NCI-H146 (cell line): ENCODE results near the gene RXFP3.
"Not testable (repeated sequence)": the region's sequence is repeated elsewhere in the genome, so short reads cannot be mapped to it uniquely, and the experiment has no call there.

Experiments used
- DNase-seq: peaks from one replicate; lab custom pipeline; 2025; lab: John Stamatoyannopoulos, UW

RXFP3 gene

DNA sequence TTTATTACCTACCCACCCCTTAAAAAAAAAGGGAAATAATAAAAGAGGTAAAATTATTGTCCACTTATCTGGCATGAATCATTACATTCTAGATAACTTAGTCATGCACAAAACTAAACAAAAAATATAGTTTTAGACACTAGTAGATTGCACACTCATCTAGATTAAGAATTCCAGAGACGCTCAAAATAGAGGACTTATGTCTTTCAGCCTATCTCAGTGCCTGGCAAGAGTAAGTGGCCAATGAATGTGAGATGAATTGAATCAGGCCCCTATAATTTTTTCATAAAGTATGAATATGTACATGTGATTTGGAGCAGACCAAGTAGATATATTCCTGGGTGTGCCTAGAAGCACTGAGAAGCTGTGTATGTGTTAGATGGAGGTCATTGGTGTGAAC lies 2.0 kb upstream of the RXFP3 start:
- DNase-seq, result no peak

DNA sequence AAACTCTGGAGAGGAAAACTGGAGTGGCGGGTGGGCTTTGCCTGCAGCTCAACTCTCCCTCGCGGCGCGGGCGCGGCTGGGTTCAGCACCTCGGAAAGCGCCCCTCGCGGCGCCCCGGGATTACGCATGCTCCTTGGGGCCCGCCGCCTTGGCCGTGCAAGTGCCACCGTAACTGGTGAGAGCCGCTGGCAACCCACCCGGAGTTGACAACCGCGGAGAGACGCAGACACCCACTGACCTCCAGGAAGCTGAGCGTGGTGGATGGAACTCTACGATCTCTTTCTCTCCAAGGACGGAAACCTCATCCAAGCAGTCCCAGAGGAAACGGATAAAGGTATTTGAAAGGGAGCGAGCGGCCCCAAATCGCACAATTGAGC lies 194 bp upstream of the RXFP3 start:
- DNase-seq, result no peak

DNA sequence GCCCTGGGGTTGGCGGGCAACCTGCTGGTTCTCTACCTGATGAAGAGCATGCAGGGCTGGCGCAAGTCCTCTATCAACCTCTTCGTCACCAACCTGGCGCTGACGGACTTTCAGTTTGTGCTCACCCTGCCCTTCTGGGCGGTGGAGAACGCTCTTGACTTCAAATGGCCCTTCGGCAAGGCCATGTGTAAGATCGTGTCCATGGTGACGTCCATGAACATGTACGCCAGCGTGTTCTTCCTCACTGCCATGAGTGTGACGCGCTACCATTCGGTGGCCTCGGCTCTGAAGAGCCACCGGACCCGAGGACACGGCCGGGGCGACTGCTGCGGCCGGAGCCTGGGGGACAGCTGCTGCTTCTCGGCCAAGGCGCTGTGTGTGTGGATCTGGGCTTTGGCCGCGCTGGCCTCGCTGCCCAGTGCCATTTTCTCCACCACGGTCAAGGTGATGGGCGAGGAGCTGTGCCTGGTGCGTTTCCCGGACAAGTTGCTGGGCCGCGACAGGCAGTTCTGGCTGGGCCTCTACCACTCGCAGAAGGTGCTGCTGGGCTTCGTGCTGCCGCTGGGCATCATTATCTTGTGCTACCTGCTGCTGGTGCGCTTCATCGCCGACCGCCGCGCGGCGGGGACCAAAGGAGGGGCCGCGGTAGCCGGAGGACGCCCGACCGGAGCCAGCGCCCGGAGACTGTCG lies 976 bp downstream of the RXFP3 start:
- DNase-seq, result no peak

DNA sequence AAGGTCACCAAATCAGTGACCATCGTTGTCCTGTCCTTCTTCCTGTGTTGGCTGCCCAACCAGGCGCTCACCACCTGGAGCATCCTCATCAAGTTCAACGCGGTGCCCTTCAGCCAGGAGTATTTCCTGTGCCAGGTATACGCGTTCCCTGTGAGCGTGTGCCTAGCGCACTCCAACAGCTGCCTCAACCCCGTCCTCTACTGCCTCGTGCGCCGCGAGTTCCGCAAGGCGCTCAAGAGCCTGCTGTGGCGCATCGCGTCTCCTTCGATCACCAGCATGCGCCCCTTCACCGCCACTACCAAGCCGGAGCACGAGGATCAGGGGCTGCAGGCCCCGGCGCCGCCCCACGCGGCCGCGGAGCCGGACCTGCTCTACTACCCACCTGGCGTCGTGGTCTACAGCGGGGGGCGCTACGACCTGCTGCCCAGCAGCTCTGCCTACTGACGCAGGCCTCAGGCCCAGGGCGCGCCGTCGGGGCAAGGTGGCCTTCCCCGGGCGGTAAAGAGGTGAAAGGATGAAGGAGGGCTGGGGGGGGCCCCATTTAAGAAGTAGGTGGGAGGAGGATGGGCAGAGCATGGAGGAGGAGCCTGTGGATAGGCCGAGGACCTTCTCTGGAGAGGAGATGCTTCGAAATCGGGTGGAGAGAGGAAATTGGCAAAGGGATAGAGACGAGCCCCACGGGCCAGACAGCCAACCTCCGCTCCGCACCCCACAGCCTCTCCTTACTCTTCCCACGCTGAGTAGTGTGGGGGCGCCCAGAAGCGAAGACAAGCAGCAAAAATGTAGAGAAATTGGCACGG lies 1.7 kb downstream of the RXFP3 start:
- no peak for DNase-seq

DNA sequence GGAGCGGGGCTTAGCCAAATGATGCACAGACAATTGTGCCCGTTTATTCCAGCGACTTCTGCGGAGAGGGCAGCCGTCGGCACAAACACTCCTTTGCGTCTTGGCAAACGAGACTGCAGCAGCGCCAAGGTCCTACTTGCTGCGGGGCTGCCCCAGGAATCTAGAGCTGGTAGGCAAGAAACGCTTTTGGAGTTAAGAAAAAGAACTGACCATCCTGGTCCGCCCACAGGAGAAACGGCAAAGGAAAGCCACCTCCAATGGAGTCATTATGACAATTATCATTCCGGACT lies 2.3 kb downstream of the RXFP3 start:
- no peak for DNase-seq

DNA sequence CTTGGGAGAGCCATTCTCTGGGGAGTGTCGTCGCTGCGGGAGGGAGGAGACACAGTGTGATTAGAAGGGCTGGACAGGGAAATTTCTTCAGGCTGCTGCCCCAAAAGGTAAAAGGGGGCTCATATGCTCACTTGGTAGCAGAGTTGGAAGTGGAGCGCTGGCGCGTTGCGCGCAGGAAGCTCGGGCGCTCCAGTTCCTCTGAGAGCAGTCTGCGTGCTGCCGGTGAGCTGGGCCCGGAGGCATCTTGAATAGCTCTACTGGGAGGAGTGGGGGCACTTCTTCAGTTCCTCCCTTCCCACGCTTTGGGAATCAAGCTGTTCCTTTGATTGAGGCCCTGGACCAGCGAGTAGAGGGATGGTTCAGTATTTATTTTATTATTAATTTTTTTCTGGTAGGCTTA lies 2.7 kb downstream of the RXFP3 start:
- no peak for DNase-seq

DNA sequence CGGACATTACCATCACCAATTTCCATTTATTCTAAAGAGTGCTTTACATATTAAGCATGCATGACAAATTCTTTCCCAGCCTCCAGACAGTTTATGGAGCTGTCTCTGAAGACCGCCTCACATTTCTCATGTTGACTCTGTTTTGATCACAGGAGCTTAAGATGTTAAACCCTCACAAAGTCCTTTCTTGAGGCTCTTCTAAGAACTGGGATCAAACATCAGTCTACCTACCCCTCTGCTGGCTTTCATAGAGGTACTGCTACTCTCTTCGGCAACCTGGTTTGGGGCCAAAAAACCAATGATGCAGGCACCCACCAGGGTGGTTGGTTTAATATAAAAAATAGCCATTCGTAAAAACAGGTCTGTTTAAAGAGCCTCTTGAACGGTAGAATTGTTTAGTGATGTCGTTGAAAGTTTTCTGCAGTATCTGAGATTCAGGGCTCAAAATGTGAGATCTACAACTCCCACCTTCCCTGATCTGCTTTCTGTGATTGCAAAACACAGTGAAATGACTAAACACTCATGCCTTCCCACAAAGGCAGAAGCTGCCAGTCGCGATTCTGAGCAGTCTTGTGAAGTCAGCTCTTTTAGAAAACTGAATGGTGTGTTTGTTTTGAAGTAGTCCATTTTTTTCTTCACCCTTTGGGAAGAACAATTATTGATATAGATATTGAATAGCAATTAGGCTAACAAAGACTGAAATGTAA lies 3.5 kb downstream of the RXFP3 start:
- peak; percentile 12 for DNase-seq

GRCh38 chr5:33941090-33941489 lies 4.9 kb downstream of the RXFP3 start:
- DNase-seq, result no peak

GRCh38 chr5:33944543-33945132 lies 8.5 kb downstream of the RXFP3 start:
- DNase-seq, result peak; percentile 67

- not testable (repeated sequence) for DNase-seq
These were observed 16.0 kb downstream of the RXFP3 start for GRCh38 chr5:33952175-33952574.

- no peak for DNase-seq
These were observed 21.5 kb downstream of the RXFP3 start for GRCh38 chr5:33957577-33958150.

- no peak for DNase-seq
These were observed 22.0 kb downstream of the RXFP3 start for GRCh38 chr5:33958176-33958575.

- DNase-seq, result no peak
These were observed 28.0 kb downstream of the RXFP3 start for GRCh38 chr5:33964132-33964700.

- DNase-seq, result no peak
These were observed 30.6 kb downstream of the RXFP3 start for GRCh38 chr5:33966805-33967204.

GRCh38 chr5:33968211-33969005 lies 32.2 kb downstream of the RXFP3 start:
- no peak for DNase-seq

GRCh38 chr5:33969572-33970452 lies 33.6 kb downstream of the RXFP3 start:
- peak; percentile 3 for DNase-seq

- no peak for DNase-seq
These were observed 37.1 kb downstream of the RXFP3 start for GRCh38 chr5:33973271-33973670.

GRCh38 chr5:33975852-33976251 lies 39.7 kb downstream of the RXFP3 start:
- no peak for DNase-seq

DNA sequence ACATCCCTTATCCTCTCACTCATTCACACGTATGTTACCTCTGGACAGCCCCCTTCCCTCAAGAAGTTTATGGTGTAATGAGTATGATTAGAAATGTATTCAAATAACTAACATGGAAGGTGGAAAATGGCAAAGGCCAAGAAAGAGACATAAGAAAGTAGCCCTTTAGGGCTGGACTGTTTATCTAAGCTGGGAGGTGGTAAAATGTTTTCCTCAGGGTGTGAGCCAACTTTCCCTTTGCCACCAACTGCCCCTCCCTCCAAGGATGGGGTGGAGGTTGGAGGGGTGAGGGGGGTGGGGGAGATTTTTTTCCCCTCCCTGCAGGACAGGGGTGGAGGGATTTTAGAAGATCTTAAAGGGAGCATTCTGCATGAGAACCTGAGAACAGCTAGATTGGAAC lies 40.1 kb downstream of the RXFP3 start:
- DNase-seq, result no peak

DNA sequence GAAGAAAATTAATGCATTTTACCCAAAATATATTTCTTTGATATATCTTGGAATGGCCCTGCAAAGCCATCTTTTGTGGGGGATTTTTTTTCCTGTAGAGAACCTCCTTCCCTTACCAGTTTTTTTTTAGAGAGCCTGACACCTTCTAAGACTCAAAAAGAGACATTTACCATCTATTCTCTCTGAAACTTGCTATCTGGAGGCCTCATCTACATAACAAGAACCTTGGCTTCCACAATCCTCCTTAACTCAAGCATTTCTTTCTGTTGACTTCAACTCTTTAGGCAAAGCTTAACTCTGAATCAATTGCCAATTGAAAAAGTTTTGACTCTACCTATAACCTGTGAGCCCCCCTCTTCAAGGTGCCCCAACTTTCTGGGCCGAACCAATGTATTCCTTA lies 42.1 kb downstream of the RXFP3 start:
- no peak for DNase-seq
